ENCODE measurements around the gene EFCAB9. TPM values are rescaled to one million over a fixed set of nuclear protein-coding genes. Genes with fewer than 3 reads are reported as not detected.
A peak's percentile ranks its signal among the peaks of the same experiment; 100 is the strongest.

The EFCAB9 gene
- total RNA-seq, 1 experiment from 2014 or later = not detected

DNA sequence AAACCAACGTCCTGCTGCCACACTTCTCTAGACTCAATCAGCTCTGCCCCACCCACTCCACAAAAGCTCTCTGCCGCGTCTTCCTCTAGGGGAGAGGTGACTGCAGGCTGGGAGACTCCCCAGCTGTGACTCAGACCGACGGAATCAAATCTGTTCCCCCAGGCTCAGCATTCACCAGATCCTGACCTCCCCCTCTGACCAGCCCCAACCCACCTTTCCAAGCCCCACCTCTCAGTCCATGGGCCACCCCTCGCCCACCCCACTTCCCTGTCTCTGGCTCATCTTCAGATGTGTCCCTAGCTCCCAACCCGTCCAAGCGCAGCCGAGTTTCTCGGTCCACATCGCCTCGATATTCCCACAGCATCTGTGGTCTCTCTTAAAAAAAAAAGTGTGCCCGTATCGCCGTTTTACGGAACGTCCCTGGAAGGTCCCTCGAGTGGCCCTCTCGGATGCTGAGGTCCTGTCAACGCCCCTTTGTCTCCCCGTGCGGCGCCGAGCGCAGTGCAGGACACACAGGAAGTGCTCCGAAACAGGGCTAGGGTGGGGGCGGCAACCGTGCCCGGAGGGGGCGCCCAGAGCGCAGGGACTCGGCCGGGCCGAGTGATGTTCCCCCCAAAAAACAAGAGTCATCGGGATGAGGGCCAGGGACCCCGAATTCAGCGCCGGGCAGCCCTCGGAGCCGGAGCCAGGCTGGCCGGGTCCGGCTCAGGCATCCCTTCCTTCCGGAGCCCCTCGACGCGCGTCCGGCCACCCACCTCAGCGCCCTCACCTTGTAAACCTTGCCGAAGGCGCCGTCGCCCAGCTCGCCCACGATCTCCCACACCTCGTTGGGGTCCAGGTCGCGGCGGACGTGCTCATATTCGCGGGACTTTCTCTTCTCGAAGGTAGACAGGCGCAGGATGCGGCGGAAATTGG lies 6.6 kb upstream of the EFCAB9 start:
- H3K4me2 ChIP-seq (ENCODE audit: low read length) = peak overlapping the region; percentile 100
- no TSS peak for BruUV-seq (replicated peaks)
- ChIA-PET POLR2A (interaction anchor here (1.2 to 1.7 kb wide), 3 partner anchors 8 to 181 kb away, joined by 3 to 9 read pairs (median 6); partner anchors contain the start of gene FBXW11), RAD21 (ENCODE audit: low non-redundant PET in 1 of 2, low total read pairs in 2 of 2, uncharacterized antibody in 2 of 2, unreplicated experiment in 2 of 2) (interaction anchor here in 1 of 2 experiments (1.0 kb wide), 2 partner anchors 84 to 128 kb away, joined by 3 to 4 read pairs; no protein-coding TSS in a partner anchor), CTCF (interaction anchor here (0.6 to 1.7 kb wide), 16 partner anchors 9 to 280 kb away, joined by 3 to 8 read pairs (median 4); partner anchors contain the start of gene UBTD2)
- H3K9me2 ChIP-seq (ENCODE audit: insufficient read depth) = no peaks in the 10 kb centered on the region
- peaks cover 10 to 28% of the 10 kb centered on the region in 2 experiments for H3K4me1 ChIP-seq (ENCODE audit: control insufficient read depth in 1 of 2, insufficient read depth in 2 of 2, low read length in 2 of 2)
- H3K79me2 ChIP-seq (ENCODE audit: insufficient read depth, low read length) = peaks cover 17% of the 10 kb centered on the region
- intact Hi-C loops (cut with micrococcal nuclease) = loop anchor here (1.0 to 10.0 kb wide), 7 partner anchors 13 to 277 kb away; partner anchors contain the start of genes SH3PXD2B and UBTD2
- peak overlapping the region; percentile 75 for H3K27ac ChIP-seq (ENCODE audit: low read depth, low read length)
- H3K27me3 ChIP-seq (ENCODE audit: insufficient read depth, low read length) = no peaks in the 10 kb centered on the region
- no peaks in the 10 kb centered on the region for H3K36me3 ChIP-seq (ENCODE audit: control insufficient read depth in 1 of 2, insufficient read depth in 2 of 2, low read length in 2 of 2)
- DNase-seq (ENCODE audit: low read depth, low spot score) = peak; percentile 26
- no peaks in the 10 kb centered on the region for H3K9me3 ChIP-seq (ENCODE audit: control insufficient read depth in 1 of 2, insufficient read depth in 1 of 2, low read depth in 1 of 2, low read length in 2 of 2)
- ATAC-seq = peak; percentile 49
- H3K4me3 ChIP-seq (replicated peaks in 1 of 2; ENCODE audit: low read depth in 1 of 2, low read length in 2 of 2) = peak overlapping the region; percentile 93 to 97
- H4K20me1 ChIP-seq (ENCODE audit: insufficient read depth) = no peaks in the 10 kb centered on the region
- H2AFZ ChIP-seq (ENCODE audit: low read depth, low read length, poor library complexity, severe bottlenecking) = peak overlapping the region; percentile 61
- no peak for TF ChIP-seq POLR2A (IDR thresholded peaks at IDR 0.05; ENCODE audit: borderline replicate concordance, extremely low read depth, insufficient read depth, insufficient read length)
- peak; percentile 31; the same call in 1 of the 2 replicates for TF ChIP-seq ZFX (IDR thresholded peaks at IDR 0.05)
- H3K9ac ChIP-seq (ENCODE audit: low read length) = peak overlapping the region; percentile 80

- H3K27ac ChIP-seq (ENCODE audit: low read depth, low read length) = peak within 1 kb of the TSS; percentile 75
- H3K27me3 ChIP-seq (ENCODE audit: insufficient read depth, low read length) = no peaks in the 10 kb centered on the region
- ATAC-seq (peak; percentile 86), DNase-seq (ENCODE audit: low read depth, low spot score) (peak; percentile 75)
- no peaks in the 10 kb centered on the region for H3K9me3 ChIP-seq (ENCODE audit: control insufficient read depth in 1 of 2, insufficient read depth in 1 of 2, low read depth in 1 of 2, low read length in 2 of 2)
- ChIA-PET POLR2A (interaction anchor here (0.7 to 1.7 kb wide), 5 partner anchors 9 to 770 kb away, joined by 3 to 9 read pairs (median 5); partner anchors contain the start of gene FBXW11), RAD21 (ENCODE audit: low non-redundant PET in 1 of 2, low total read pairs in 2 of 2, uncharacterized antibody in 2 of 2, unreplicated experiment in 2 of 2) (interaction anchor here in 1 of 2 experiments (1.0 kb wide), 2 partner anchors 85 to 129 kb away, joined by 3 to 4 read pairs; no protein-coding TSS in a partner anchor), CTCF (interaction anchor here (0.6 to 1.7 kb wide), 19 partner anchors 9 to 281 kb away, joined by 3 to 8 read pairs (median 3); partner anchors contain the start of gene UBTD2)
- H2AFZ ChIP-seq (ENCODE audit: low read depth, low read length, poor library complexity, severe bottlenecking) = peak within 1 kb of the TSS; percentile 96
- TF ChIP-seq RAD21 (IDR thresholded peaks at IDR 0.05; ENCODE audit: low read depth) (no peak), EZH2 (IDR thresholded peaks at IDR 0.05) (no peak), FOSL1 (IDR thresholded peaks at IDR 0.05; ENCODE audit: low read depth) (no peak), SIN3A (IDR thresholded peaks at IDR 0.05; ENCODE audit: low read depth) (no peak), POLR2AphosphoS5 (IDR thresholded peaks at IDR 0.05; ENCODE audit: low read depth, low read length) (peak; percentile 77), TCF7L2 (IDR thresholded peaks at IDR 0.05; ENCODE audit: borderline replicate concordance, extremely low read depth, insufficient read depth, insufficient read length) (peak; percentile 8), POLR2A (IDR thresholded peaks at IDR 0.05; ENCODE audit: borderline replicate concordance, extremely low read depth, insufficient read depth, insufficient read length) (no peak), YY1 (IDR thresholded peaks at IDR 0.05; ENCODE audit: extremely low read depth, insufficient replicate concordance, low read depth, low read length) (peak; percentile 47), CTCF (IDR thresholded peaks at IDR 0.05 in 2 of 3, conservative IDR thresholded peaks at IDR 0.05 in 1 of 3; ENCODE audit: borderline replicate concordance in 1 of 3, insufficient read depth in 1 of 3, low read depth in 2 of 3, low read length in 2 of 3) (peak in 2 of 3 experiments; percentile 76 to 81; a peak in 4 of 6 replicates), EZH2phosphoT487 (IDR thresholded peaks at IDR 0.05; ENCODE audit: borderline replicate concordance) (no peak), EGR1 (IDR thresholded peaks at IDR 0.05; ENCODE audit: low read depth) (no peak), ZFX (IDR thresholded peaks at IDR 0.05) (peak; percentile 16; the same call in 1 of the 2 replicates)
- intact Hi-C loops (cut with micrococcal nuclease) = loop anchor here (1.0 to 10.0 kb wide), 6 partner anchors 81 to 277 kb away; partner anchors contain the start of genes SH3PXD2B and UBTD2
- H3K36me3 ChIP-seq (ENCODE audit: control insufficient read depth in 1 of 2, insufficient read depth in 2 of 2, low read length in 2 of 2) = no peaks in the 10 kb centered on the region
- peaks cover 10 to 28% of the 10 kb centered on the region in 2 experiments for H3K4me1 ChIP-seq (ENCODE audit: control insufficient read depth in 1 of 2, insufficient read depth in 2 of 2, low read length in 2 of 2)
- no peaks in the 10 kb centered on the region for H3K9me2 ChIP-seq (ENCODE audit: insufficient read depth)
- no peaks in the 10 kb centered on the region for H4K20me1 ChIP-seq (ENCODE audit: insufficient read depth)
- peak within 1 kb of the TSS; percentile 93 to 97 for H3K4me3 ChIP-seq (replicated peaks in 1 of 2; ENCODE audit: low read depth in 1 of 2, low read length in 2 of 2)
- BruUV-seq (replicated peaks) = no TSS peak
- peaks cover 17% of the 10 kb centered on the region for H3K79me2 ChIP-seq (ENCODE audit: insufficient read depth, low read length)
- peak within 1 kb of the TSS; percentile 80 for H3K9ac ChIP-seq (ENCODE audit: low read length)
- peak within 1 kb of the TSS; percentile 100 for H3K4me2 ChIP-seq (ENCODE audit: low read length)
These were observed 5.7 kb upstream of the EFCAB9 start, which contains the start of gene STK10 for GRCh38 chr5:172188033-172188892. Gene STK10 (minus strand): TSS chr5:172188224. CDS start chr5:172188042, 182 bp downstream.
